A549 (cell line): ENCODE measurements around the gene PRPF8. TPM values are rescaled to one million over a fixed set of nuclear protein-coding genes. Genes with fewer than 3 reads are reported as not detected.
A peak's percentile ranks its signal among the peaks of the same experiment; 100 is the strongest.

Experiments used
- ATAC-seq, 2 experiments: fragments of 200-7000 bp in 1 of 2; fragments of >200 bp in 1 of 2; cut with Nextera tagmentation in 1 of 2; cut with Tn5 transposase in 1 of 2; 3 replicates each; pipeline versions ENCODE4 v1.8.0 to v1.9.1; 2018 to 2020; ENCODE audit warnings: mild to moderate bottlenecking in 1 of 2, moderate library complexity in 1 of 2
- CTCF ChIA-PET: fragments of 300-600 bp; sonication (Branson Sonifier 250); formaldehyde crosslinking; extraction: SDS; loops from one replicate; lab custom pipeline; 2021; ENCODE audit warnings: antibody characterized with exemption, inconsistent platforms; lab: Yijun Ruan, JAX
- POLR2A ChIA-PET: fragments of 350-600 bp; formaldehyde crosslinking; extraction: SDS; loops from one replicate; lab custom pipeline; 2021; ENCODE audit warnings: antibody characterized with exemption, inconsistent platforms; lab: Yijun Ruan, JAX
- DNase-seq, 2 experiments: peaks; one replicate each; pipeline versions ENCODE4 v3.0.0 to v3.0.0-alpha.2; 2011 to 2016; ENCODE audit warnings: low read depth in 1 of 2, low spot score in 1 of 2
- FAIRE-seq: peaks from 2 replicates; lab custom pipeline; 2011; peaks lifted over from hg19 to GRCh38; lab: Jason Lieb, UNC
- H3K27ac ChIP-seq, 2 experiments: fragments of >200 bp; sonication (Bioruptor Twin); formaldehyde crosslinking; 3 replicates each; pipeline ENCODE4 v1.5.1; 2016 to 2017
- H3K4me1 ChIP-seq: fragments of >200 bp; sonication (Bioruptor Twin); formaldehyde crosslinking; 3 replicates; pipeline ENCODE4 v1.6.1; 2016
- H3K4me2 ChIP-seq: fragments of >200 bp; sonication (Bioruptor Twin); formaldehyde crosslinking; 3 replicates; pipeline ENCODE4 v1.6.1; 2016
- H3K4me3 ChIP-seq: fragments of >200 bp; sonication (Bioruptor Twin); formaldehyde crosslinking; 3 replicates; pipeline ENCODE4 v1.5.1; 2016
- H3K9me3 ChIP-seq: fragments of >200 bp; sonication (Bioruptor Twin); formaldehyde crosslinking; 3 replicates; pipeline ENCODE4 v1.6.1; 2016
- ATOH8 ChIP-seq: fragments of 250-450 bp; sonication (Bioruptor Pico); IDR thresholded peaks from 2 replicates; pipeline ENCODE4 v1.5.0; 2020; ENCODE audit warnings: low read depth, mild to moderate bottlenecking, moderate library complexity
- CEBPB ChIP-seq, 2 experiments: fragments of >200 bp in 1 of 2; sonication (Bioruptor Twin) in 1 of 2; formaldehyde crosslinking in 1 of 2; IDR thresholded peaks; 2 replicates each; pipeline ENCODE4 v1.6.1; 2012 to 2016
- CHD2 ChIP-seq: fragments of 150-350 bp; IDR thresholded peaks from 2 replicates; pipeline ENCODE4 v1.6.1; 2014; ENCODE audit warnings: low read length; ENCODE audit not compliant: partially characterized antibody
- CHD4 ChIP-seq: fragments of 200-600 bp; sonication (generic); IDR thresholded peaks from 2 replicates; pipeline ENCODE4 v1.6.1; 2016; ENCODE audit warnings: antibody characterized with exemption, mild to moderate bottlenecking, borderline replicate concordance
- CTCF ChIP-seq: fragments of >200 bp; sonication (Bioruptor Twin); formaldehyde crosslinking; IDR thresholded peaks from 3 replicates; pipeline ENCODE4 v1.5.1; 2016
- EHF ChIP-seq: fragments of 250-450 bp; sonication (Bioruptor Pico); IDR thresholded peaks from 2 replicates; pipeline ENCODE4 v1.5.0; 2020; ENCODE audit warnings: mild to moderate bottlenecking
- EHMT2 ChIP-seq: fragments of 200-600 bp; sonication (generic); IDR thresholded peaks from 2 replicates; pipeline ENCODE4 v1.6.1; 2016; ENCODE audit warnings: antibody characterized with exemption, low read depth, mild to moderate bottlenecking, moderate library complexity
- FOSB ChIP-seq: fragments of 250-450 bp; sonication (Bioruptor Pico); IDR thresholded peaks from 2 replicates; pipeline ENCODE4 v1.5.0; 2020; ENCODE audit warnings: mild to moderate bottlenecking, moderate library complexity
- FOSL2 ChIP-seq, 2 experiments: fragments of 450-650 bp in 1 of 2; fragments of >200 bp in 1 of 2; sonication (Bioruptor Twin) in 1 of 2; formaldehyde crosslinking; IDR thresholded peaks; 2 replicates each; pipeline versions ENCODE4 v1.5.0 to v1.6.1; 2016 to 2020; ENCODE audit warnings: mild to moderate bottlenecking in 1 of 2, moderate library complexity in 1 of 2
- GATA3 ChIP-seq: IDR thresholded peaks from 2 replicates; pipeline ENCODE4 v1.6.1; 2012; ENCODE audit warnings: borderline replicate concordance
- HOXB13 ChIP-seq: fragments of 250-450 bp; sonication (Bioruptor Pico); IDR thresholded peaks from 2 replicates; pipeline ENCODE4 v1.5.0; 2020; ENCODE audit warnings: low read depth, mild to moderate bottlenecking, moderate library complexity
- JUNB ChIP-seq: fragments of >200 bp; sonication (Bioruptor Twin); formaldehyde crosslinking; IDR thresholded peaks from 2 replicates; pipeline ENCODE4 v1.6.1; 2016
- MAX ChIP-seq: IDR thresholded peaks from 2 replicates; pipeline ENCODE4 v1.6.1; 2012
- MYC ChIP-seq: IDR thresholded peaks from 2 replicates; pipeline ENCODE4 v1.6.1; 2012; ENCODE audit warnings: mild to moderate bottlenecking, inconsistent platforms, low read length, improper control_type of control experiment, borderline replicate concordance
- NFE2L2 ChIP-seq: fragments of 150-350 bp; conservative IDR thresholded peaks from 2 replicates; pipeline ENCODE4 v1.6.1; 2014; ENCODE audit warnings: low read length
- NPAS2 ChIP-seq: fragments of 250-450 bp; sonication (Bioruptor Pico); IDR thresholded peaks from 2 replicates; pipeline ENCODE4 v1.8.0; 2022; ENCODE audit warnings: mild to moderate bottlenecking, moderate library complexity, borderline replicate concordance
- POLR2A ChIP-seq: IDR thresholded peaks from 2 replicates; pipeline ENCODE4 v1.6.1; 2012; ENCODE audit warnings: mild to moderate bottlenecking, low read length
- RAD21 ChIP-seq, 2 experiments: fragments of >200 bp in 1 of 2; sonication (Bioruptor Twin) in 1 of 2; formaldehyde crosslinking in 1 of 2; IDR thresholded peaks in 1 of 2; conservative IDR thresholded peaks in 1 of 2; 2 replicates in 1 of 2; 3 replicates in 1 of 2; pipeline ENCODE4 v1.6.1; 2012 to 2018; ENCODE audit warnings: inconsistent platforms in 1 of 2
- RCOR1 ChIP-seq: fragments of 150-350 bp; IDR thresholded peaks from 2 replicates; pipeline ENCODE4 v1.6.1; 2014; ENCODE audit warnings: antibody characterized with exemption, low read length, low read depth
- RFX5 ChIP-seq: fragments of 450-650 bp; IDR thresholded peaks from 2 replicates; pipeline ENCODE4 v1.7.1; 2014; ENCODE audit warnings: antibody characterized with exemption, mild to moderate bottlenecking, moderate library complexity
- TFCP2L1 ChIP-seq: fragments of 250-450 bp; sonication (Bioruptor Pico); IDR thresholded peaks from 2 replicates; pipeline ENCODE4 v1.5.0; 2021; ENCODE audit warnings: mild to moderate bottlenecking
- TP53 ChIP-seq: fragments of 250-450 bp; sonication (Bioruptor Pico); IDR thresholded peaks from 2 replicates; pipeline ENCODE4 v1.5.0; 2021; ENCODE audit warnings: mild to moderate bottlenecking, moderate library complexity
- USF2 ChIP-seq: fragments of 450-650 bp; IDR thresholded peaks from 2 replicates; pipeline ENCODE4 v1.6.1; 2014; ENCODE audit warnings: antibody characterized with exemption
- ZC3H11A ChIP-seq: fragments of 450-650 bp; IDR thresholded peaks from 2 replicates; pipeline ENCODE4 v1.6.1; 2014; ENCODE audit warnings: antibody characterized with exemption, mild to moderate bottlenecking
- whole genome bisulfite sequencing: methylation state at CpG from one replicate; pipeline ENCODE4 v1.1.6; 2017; ENCODE audit errors: missing lambda C conversion rate; 5-methylcytosine and 5-hydroxymethylcytosine counted together
- polyA plus RNA-seq, 4 experiments: library from polyadenylated mRNA; depleted of rRNA in 3 of 4; stranded (reverse); fragments of >200 nt; fragmentation: RNase III in 1 of 4; extraction: RNeasy Plus Mini Kit Qiagen cat#74134 plus additional on column Dnase treatment in 1 of 4; gene quantifications; 2 replicates in 3 of 4; 3 replicates in 1 of 4; pipeline ENCODE4 v1.2.3, GENCODE V29; 2011 to 2017
- TF ChIP-seq, protein P1 (sequence below): IDR thresholded peaks from 2 replicates; pipeline ENCODE4 v1.6.1; 2012; ENCODE audit warnings: low read depth, borderline replicate concordance
- TF ChIP-seq, protein P2 (sequence below): IDR thresholded peaks from 2 replicates; pipeline ENCODE4 v1.6.1; 2012
- TF ChIP-seq, protein P3 (sequence below): fragments of 150-350 bp; IDR thresholded peaks from 2 replicates; pipeline ENCODE4 v1.6.1; 2014; ENCODE audit warnings: low read depth, mild to moderate bottlenecking, low read length

The PRPF8 gene
- polyA plus RNA-seq, 2 of the 4 experiments (the other 2 are of a cell fraction), result 234 to 263 TPM

- Histone ChIP-seq H3K27ac (peak overlapping the region; percentile 94 to 100), H3K4me1 (peaks cover 26% of the 10 kb centered on the region), H3K4me3 (peak overlapping the region; percentile 84), H3K9me3 (no peaks in the 10 kb centered on the region), H3K4me2 (peak overlapping the region; percentile 98)
- TF ChIP-seq EHF (CRISPR knock-in tag) (0 out of 2 replicates have a peak, but pooled peaks have one; percentile 33), CHD4 (no peak), HOXB13 (CRISPR knock-in tag) (peak; percentile 27; the same call in 1 of the 2 replicates), JUNB (no peak), TFCP2L1 (no peak)
- no peak for FAIRE-seq
- ATAC-seq, result no peak
- no peak for DNase-seq
- ChIA-PET POLR2A (no interaction called here), CTCF (interaction anchor here (0.9 to 23.8 kb wide), 10 partner anchors 13 to 308 kb away, joined by 3 to 591 read pairs (median 4); partner anchors contain the start of gene SERPINF1)
- WGBS, result 85% methylated on average over 19 of the region's 19 CpGs
Observed at GRCh38 chr17:1718362-1719165, 33.9 kb upstream of the PRPF8 start.

DNA sequence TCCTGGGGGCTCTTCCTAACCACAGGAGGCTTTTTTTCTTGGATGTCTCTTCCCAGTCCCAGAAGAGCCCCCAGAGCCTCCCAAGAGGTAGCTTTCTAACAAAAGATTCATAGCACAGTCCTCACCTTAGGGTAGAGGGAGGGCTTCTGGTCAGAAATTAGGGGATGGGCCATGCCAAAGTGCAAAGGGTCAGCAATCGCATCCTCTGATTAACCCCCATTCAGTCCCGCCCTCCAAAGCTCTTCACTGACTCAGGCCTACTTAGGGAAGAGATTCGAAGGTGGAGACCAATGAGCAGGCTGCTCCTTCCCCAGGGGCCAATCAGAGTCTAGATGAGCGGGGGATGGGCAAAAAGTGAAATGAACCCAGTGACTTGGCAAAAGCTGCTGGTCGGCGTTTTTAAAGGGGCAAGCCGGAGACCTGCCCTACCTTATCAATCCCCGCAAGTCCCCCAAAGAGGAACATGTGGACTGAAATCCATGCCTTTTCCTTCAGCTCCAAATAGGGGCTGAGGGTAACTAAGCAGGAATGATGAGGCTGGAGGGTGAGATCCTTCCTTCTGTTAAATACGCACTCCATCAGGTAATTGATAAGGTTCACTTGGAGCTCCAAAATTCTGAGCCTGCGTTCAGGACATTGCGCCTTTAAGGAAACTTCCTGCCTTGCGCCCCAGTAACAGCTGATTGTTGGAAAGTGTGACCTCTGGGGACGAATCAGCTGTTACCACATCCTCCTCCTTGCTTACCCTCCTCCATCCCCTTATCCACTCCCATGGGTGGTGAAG is 32.4 kb upstream of the PRPF8 start:
- peak overlapping the region; percentile 98 for H3K4me2 ChIP-seq
- peak overlapping the region; percentile 84 for H3K4me3 ChIP-seq
- ATAC-seq (peak; percentile 57 to 77), FAIRE-seq (peak; percentile 99), DNase-seq (peak; percentile 100)
- CTCF ChIA-PET, result interaction anchor here (0.6 to 23.8 kb wide), 16 partner anchors 13 to 324 kb away, joined by 3 to 591 read pairs (median 5); partner anchors contain the start of genes OVCA2, RILP and SERPINF1
- H3K27ac ChIP-seq, result peak overlapping the region; percentile 94 to 100
- H3K9me3 ChIP-seq, result no peaks in the 10 kb centered on the region
- peaks cover 40% of the 10 kb centered on the region for H3K4me1 ChIP-seq
- WGBS, result under 1% methylated on average over 13 of the region's 13 CpGs
- POLR2A ChIA-PET, result interaction anchor here (0.6 to 3.4 kb wide), 50 partner anchors 7 to 675 kb away, joined by 3 to 43 read pairs (median 5); partner anchors contain the start of genes INPP5K, PITPNA, PRPF8 and RILP
- TF ChIP-seq ZC3H11A (no peak), NPAS2 (no peak), ATOH8 (CRISPR knock-in tag) (peak; percentile 75; the same call in 1 of the 2 replicates), USF2 (peak; percentile 83), JUNB (no peak), FOSB (CRISPR knock-in tag) (peak; percentile 66; the same call in 1 of the 2 replicates), CHD2 (peak; percentile 77), TP53 (CRISPR knock-in tag) (no peak), CTCF (no peak), MAX (peak; percentile 97), RFX5 (peak; percentile 98), RCOR1 (no peak), RAD21 (conservative IDR thresholded peaks at IDR 0.05 in 1 of 2, IDR thresholded peaks at IDR 0.05 in 1 of 2) (no peak), FOSL2 (IDR thresholded peaks at IDR 0.05) (no peak), FOSL2 (CRISPR knock-in tag; IDR thresholded peaks at IDR 0.05) (peak; percentile 49; the same call in 1 of the 2 replicates), NFE2L2 (peak; percentile 95), HOXB13 (CRISPR knock-in tag) (no peak), GATA3 (peak; percentile 85), EHMT2 (no peak), POLR2A (peak; percentile 69), MYC (peak; percentile 46; the same call in 1 of the 2 replicates), CEBPB (IDR thresholded peaks at IDR 0.05) (peak; percentile 14 to 75; a peak in 2 of 4 replicates)
- TF ChIP-seq, protein P1, sequence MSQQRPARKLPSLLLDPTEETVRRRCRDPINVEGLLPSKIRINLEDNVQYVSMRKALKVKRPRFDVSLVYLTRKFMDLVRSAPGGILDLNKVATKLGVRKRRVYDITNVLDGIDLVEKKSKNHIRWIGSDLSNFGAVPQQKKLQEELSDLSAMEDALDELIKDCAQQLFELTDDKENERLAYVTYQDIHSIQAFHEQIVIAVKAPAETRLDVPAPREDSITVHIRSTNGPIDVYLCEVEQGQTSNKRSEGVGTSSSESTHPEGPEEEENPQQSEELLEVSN, result 0 out of 2 replicates have a peak, but pooled peaks have one; percentile 1
- TF ChIP-seq, protein P2, sequence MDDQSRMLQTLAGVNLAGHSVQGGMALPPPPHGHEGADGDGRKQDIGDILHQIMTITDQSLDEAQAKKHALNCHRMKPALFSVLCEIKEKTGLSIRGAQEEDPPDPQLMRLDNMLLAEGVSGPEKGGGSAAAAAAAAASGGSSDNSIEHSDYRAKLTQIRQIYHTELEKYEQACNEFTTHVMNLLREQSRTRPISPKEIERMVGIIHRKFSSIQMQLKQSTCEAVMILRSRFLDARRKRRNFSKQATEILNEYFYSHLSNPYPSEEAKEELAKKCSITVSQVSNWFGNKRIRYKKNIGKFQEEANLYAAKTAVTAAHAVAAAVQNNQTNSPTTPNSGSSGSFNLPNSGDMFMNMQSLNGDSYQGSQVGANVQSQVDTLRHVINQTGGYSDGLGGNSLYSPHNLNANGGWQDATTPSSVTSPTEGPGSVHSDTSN, result peak; percentile 97
- TF ChIP-seq, protein P3, sequence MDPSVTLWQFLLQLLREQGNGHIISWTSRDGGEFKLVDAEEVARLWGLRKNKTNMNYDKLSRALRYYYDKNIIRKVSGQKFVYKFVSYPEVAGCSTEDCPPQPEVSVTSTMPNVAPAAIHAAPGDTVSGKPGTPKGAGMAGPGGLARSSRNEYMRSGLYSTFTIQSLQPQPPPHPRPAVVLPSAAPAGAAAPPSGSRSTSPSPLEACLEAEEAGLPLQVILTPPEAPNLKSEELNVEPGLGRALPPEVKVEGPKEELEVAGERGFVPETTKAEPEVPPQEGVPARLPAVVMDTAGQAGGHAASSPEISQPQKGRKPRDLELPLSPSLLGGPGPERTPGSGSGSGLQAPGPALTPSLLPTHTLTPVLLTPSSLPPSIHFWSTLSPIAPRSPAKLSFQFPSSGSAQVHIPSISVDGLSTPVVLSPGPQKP, result no peak
